Ishikawa (cell line): Measurements from ENCODE around the gene KCTD3.

Experiments
- CEBPB ChIP-seq: IDR thresholded peaks from 2 replicates; pipeline ENCODE4 v1.6.1; 2012
- TEAD4 ChIP-seq: IDR thresholded peaks from 2 replicates; pipeline ENCODE4 v1.6.1; 2012
- TF ChIP-seq, protein P1 (sequence below): IDR thresholded peaks from 2 replicates; pipeline ENCODE4 v1.6.1; 2012

DNA sequence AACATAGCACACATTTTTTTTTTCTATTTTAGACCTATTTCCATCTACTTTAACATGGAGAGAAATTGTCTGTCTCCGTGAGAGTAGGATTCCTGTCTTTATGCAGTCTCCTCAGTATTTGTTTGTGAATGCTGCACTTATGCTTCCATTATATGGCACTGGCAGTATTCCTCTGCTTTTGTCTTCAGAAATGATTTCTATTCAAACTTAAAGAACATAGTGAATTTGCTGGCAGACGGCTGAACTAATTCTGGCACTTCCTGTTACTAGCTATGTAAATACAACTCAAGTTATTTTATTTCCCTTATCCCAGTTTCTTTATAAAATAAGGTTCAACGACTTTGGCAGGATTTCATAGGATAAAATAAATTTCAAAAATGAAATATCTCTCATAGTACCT is 45.3 kb downstream of the KCTD3 start:
- TF ChIP-seq TEAD4 = no peak
- no peak for TF ChIP-seq CEBPB
- TF ChIP-seq, protein P1, sequence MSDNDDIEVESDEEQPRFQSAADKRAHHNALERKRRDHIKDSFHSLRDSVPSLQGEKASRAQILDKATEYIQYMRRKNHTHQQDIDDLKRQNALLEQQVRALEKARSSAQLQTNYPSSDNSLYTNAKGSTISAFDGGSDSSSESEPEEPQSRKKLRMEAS = no peak
